Immature natural killer cell (primary cell): ENCODE measurements around the gene XAB2. TPM values are rescaled to one million over a fixed set of nuclear protein-coding genes. Genes with fewer than 3 reads are reported as not detected.
A peak's percentile ranks its signal among the peaks of the same experiment; 100 is the strongest.

ENCODE experiments used
- DNase-seq, 3 donors: peaks; one replicate each; pipeline ENCODE4 v3.0.0; 2022; ENCODE audit warnings: mixed read lengths in 1 of 3
- H3K27ac Mint-ChIP-seq, 6 donors: one replicate each; pipeline ENCODE4 v1.8.0; 2020; ENCODE audit warnings: mixed read lengths in 6 of 6, mild to moderate bottlenecking in 5 of 6, inconsistent platforms in 4 of 6, moderate library complexity in 3 of 6
- H3K27me3 Mint-ChIP-seq, 3 donors: one replicate each; pipeline ENCODE4 v1.8.0; 2020 to 2021; ENCODE audit warnings: low read depth in 3 of 3, mild to moderate bottlenecking in 3 of 3, mixed read lengths in 3 of 3, moderate library complexity in 3 of 3, inconsistent platforms in 1 of 3
- H3K36me3 Mint-ChIP-seq, 3 donors: one replicate each; pipeline ENCODE4 v1.8.0; 2020; ENCODE audit warnings: mixed read lengths in 3 of 3, inconsistent platforms in 2 of 3, mild to moderate bottlenecking in 2 of 3
- H3K4me1 Mint-ChIP-seq, 2 donors: one replicate each; pipeline ENCODE4 v1.8.0; 2020; ENCODE audit warnings: inconsistent platforms in 2 of 2, mild to moderate bottlenecking in 2 of 2, mixed read lengths in 2 of 2, moderate library complexity in 1 of 2
- H3K4me3 Mint-ChIP-seq, 5 donors: one replicate each; pipeline ENCODE4 v1.8.0; 2020; ENCODE audit warnings: mild to moderate bottlenecking in 5 of 5, mixed read lengths in 5 of 5, inconsistent platforms in 3 of 5, moderate library complexity in 3 of 5
- H3K9me3 Mint-ChIP-seq, 6 donors: one replicate each; pipeline ENCODE4 v1.8.0; 2020; ENCODE audit warnings: mild to moderate bottlenecking in 6 of 6, mixed read lengths in 6 of 6, inconsistent platforms in 4 of 6, moderate library complexity in 3 of 6
- polyA plus RNA-seq, 3 donors: library from polyadenylated mRNA; unstranded; fragments of 300-500 nt; fragmentation: Illumina TruSeq; gene quantifications; one replicate each; pipeline ENCODE4 v1.2.3, GENCODE V29; 2021

The XAB2 gene
- polyA plus RNA-seq, 3 donors from 2014 or later, result 5.5 to 13.3 (median 12.4) TPM

DNA sequence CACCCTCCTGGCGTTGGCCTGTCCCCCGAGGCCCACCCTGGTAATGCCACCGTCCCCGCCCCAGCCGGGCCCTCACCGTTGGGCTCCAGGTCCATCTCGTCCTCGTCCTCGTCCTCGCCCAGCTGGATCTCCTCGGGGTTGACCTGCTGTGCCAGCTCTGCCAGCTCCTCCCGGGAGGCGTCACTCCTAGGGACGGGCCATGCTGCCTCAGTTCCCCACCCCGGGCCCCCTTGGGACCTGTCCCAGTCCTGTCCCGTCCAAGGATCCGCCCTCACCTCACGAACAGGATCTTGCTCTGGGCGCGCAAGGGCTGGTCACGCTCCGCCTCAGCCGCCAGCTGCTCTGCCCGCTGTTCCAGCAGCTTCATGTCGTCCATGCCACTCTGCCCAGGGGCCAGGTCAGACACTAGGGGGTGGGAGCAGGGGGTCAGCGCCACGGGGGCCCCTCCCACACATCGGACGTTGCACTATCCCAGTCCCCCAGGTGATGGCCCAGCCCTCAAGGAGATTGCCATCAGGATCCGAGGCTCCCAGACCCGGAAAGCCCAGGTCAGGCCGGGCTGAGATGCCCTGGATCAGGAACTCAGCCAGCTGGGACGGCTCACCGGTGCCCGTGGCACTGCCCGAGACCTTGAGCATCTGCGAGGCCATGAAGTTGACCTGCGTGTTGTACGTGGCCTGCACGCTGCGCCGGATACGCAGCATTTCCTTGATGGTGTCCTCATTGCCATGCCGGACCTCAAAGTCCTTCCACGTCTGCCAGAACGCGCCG, 9.5 kb downstream of the XAB2 start:
- H3K4me1 Mint-ChIP-seq, result peaks cover 0 to 5% of the 10 kb centered on the region in 2 donors
- H3K36me3 Mint-ChIP-seq, result peaks cover 17 to 21% (median 19%) of the 10 kb centered on the region in 3 donors
- H3K27ac Mint-ChIP-seq, result no peak overlapping the region
- H3K27me3 Mint-ChIP-seq, result peaks cover 0 to 1% (median 0%) of the 10 kb centered on the region in 3 donors
- no peak for DNase-seq
- no peaks in the 10 kb centered on the region for H3K9me3 Mint-ChIP-seq
- no peak overlapping the region for H3K4me3 Mint-ChIP-seq

DNA sequence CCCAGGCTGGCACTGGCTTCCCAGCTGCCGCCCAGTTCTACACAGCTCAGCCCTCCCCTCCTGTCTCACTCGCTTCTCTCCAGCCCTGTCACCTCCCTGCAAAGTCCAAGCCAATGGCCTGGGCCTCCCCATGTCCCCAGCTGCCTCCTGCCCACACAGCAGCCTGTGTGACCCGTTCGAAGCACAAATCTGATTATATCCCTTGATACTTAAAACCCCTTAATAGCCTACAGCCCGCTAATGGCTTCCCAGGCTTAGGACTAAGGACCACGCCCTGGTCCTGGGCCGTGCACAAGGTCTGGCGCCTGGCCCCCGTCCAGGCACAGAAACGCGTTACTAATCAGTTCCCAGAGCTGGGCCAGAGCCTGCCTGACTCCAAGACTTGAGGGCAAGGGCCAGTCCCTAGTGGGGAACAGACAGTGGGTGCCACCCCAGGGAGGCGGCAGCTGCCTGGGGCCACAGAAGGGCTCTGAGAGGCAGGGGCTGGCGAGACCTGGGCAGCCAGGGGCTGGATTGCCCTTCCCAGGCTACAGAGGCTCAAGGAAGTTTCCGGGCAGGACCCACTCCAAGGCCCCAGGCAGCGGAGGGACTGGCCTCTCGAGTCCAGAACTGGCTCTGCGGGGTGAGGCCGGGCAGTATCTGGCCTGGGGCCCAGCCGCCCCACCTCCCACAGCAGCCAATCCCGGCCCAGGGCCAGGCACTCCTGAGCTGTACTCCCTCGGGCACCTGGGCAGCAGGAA, 10.4 kb downstream of the XAB2 start:
- H3K27ac Mint-ChIP-seq, result no peak overlapping the region
- no peak overlapping the region for H3K4me3 Mint-ChIP-seq
- peaks cover 0 to 1% (median 0%) of the 10 kb centered on the region in 3 donors for H3K27me3 Mint-ChIP-seq
- no peaks in the 10 kb centered on the region for H3K9me3 Mint-ChIP-seq
- peaks cover 17 to 21% (median 19%) of the 10 kb centered on the region in 3 donors for H3K36me3 Mint-ChIP-seq
- peaks cover 0 to 5% of the 10 kb centered on the region in 2 donors for H3K4me1 Mint-ChIP-seq
- no peak for DNase-seq

DNA sequence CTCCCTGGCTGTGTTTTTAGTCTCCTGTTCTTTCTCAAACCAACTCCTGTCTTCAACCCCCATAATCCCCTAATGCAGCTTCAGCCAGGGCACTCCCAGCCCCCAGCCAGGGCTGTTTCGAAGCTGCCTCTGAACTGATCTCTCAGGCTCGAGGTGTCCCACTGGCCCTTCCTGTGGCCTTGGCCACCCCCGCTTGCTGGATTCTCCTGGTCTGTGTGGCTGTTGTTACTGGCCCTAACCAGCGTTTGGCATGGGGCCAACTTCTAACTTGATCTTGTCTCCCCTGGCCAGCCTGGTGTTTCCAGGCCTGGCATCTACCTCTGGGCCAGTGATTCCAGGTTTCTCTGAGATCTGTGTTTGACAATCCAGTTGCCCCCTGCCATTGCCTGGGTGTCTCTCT, 11.0 kb downstream of the XAB2 start:
- no peak overlapping the region for H3K4me3 Mint-ChIP-seq

DNA sequence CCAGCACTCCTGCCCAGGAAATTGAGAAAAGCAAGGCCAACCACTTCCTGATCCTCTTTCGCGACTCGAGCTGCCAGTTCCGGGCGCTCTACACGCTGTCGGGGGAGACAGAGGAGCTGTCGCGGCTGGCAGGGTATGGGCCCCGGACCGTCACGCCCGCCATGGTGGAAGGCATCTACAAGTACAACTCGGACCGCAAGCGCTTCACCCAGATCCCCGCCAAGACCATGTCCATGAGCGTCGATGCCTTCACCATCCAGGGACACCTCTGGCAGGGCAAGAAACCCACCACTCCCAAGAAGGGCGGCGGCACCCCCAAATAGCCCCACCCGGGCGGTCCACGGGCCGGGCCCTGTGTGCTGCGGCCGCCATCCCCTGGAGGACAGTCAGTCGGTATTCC, 11.6 kb downstream of the XAB2 start:
- Mint-ChIP-seq H3K9me3 (no peaks in the 10 kb centered on the region), H3K27me3 (peaks cover 0 to 1% (median 0%) of the 10 kb centered on the region in 3 donors), H3K36me3 (peaks cover 14 to 17% (median 15%) of the 10 kb centered on the region in 3 donors), H3K4me3 (no peak overlapping the region), H3K4me1 (peaks cover 0 to under 1% of the 10 kb centered on the region in 2 donors), H3K27ac (no peak overlapping the region)
- no peak for DNase-seq

More for the DNA sequence above, 11.0 kb downstream of the XAB2 start:
- Mint-ChIP-seq H3K4me1 (peaks cover 0 to 5% of the 10 kb centered on the region in 2 donors), H3K27ac (peak overlapping the region in 2 of 6 donors; percentile 22 to 34), H3K9me3 (no peaks in the 10 kb centered on the region), H3K36me3 (peaks cover 17 to 21% (median 19%) of the 10 kb centered on the region in 3 donors), H3K27me3 (peaks cover 0 to 1% (median 0%) of the 10 kb centered on the region in 3 donors)
- DNase-seq, result no peak

DNA sequence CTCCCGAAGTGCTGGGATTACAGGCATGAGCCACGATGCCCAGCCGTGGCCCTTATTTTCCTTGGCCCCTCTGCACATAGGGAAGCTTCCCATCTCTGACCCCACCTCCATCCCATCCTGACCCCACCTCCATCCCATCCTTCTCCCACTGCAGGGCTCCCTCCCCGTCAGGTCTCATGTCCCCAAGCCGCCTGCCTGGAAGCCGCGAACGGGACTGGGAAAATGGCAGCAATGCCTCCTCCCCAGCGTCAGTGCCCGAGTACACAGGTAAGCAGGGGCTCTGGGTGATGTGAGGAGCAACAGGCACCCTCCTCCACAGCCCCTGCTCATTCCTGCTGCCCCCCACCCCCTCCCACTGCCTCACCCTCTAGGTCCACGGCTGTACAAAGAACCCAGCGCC, 12.2 kb downstream of the XAB2 start:
- no peak for DNase-seq
- no peak overlapping the region for H3K4me3 Mint-ChIP-seq
- no peaks in the 10 kb centered on the region for H3K9me3 Mint-ChIP-seq
- H3K27ac Mint-ChIP-seq, result no peak overlapping the region
- H3K36me3 Mint-ChIP-seq, result peaks cover 13 to 15% (median 14%) of the 10 kb centered on the region in 3 donors
- H3K4me1 Mint-ChIP-seq, result no peaks in the 10 kb centered on the region
- peaks cover 0 to 1% (median 0%) of the 10 kb centered on the region in 3 donors for H3K27me3 Mint-ChIP-seq

DNA sequence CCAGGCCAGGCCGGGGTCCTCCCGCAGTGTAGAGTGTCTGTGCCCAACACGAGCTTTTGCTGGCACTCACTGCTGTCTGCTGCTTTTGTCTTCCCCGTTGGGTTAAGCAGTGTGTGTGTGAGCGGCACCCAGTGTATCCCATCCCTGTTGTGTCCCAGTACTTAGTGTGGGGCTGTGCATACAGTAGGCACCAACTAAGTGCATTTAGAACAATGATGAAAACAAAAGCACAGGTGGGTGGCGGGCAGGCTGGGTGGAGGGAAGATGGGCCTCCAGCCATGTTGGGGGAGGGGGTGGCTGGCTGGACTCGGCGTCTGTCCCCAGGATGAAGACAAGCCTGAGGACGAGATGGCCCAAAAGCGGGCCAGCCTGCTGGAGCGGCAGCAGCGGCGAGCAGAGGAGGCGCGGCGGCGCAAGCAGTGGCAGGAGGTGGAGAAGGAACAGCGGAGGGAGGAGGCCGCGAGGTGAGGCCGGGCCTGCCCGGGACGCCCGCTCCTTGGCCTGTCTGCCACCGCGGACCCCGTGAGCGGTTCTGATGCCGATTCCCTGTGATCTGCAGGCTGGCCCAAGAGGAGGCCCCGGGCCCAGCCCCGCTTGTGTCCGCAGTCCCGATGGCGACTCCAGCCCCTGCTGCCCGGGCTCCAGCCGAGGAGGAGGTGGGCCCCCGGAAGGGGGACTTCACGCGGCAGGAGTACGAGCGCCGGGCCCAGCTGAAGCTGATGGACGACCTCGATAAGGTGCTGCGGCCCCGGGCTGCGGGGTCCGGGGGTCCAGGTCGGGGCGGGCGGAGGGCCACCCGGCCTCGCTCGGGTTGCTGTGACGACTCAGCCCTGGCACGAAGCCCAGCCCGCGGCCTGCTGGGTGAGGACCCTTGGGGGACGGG, 14.2 kb downstream of the XAB2 start:
- peaks cover 0 to 1% (median 0%) of the 10 kb centered on the region in 3 donors for H3K27me3 Mint-ChIP-seq
- H3K27ac Mint-ChIP-seq, result no peak overlapping the region

DNA sequence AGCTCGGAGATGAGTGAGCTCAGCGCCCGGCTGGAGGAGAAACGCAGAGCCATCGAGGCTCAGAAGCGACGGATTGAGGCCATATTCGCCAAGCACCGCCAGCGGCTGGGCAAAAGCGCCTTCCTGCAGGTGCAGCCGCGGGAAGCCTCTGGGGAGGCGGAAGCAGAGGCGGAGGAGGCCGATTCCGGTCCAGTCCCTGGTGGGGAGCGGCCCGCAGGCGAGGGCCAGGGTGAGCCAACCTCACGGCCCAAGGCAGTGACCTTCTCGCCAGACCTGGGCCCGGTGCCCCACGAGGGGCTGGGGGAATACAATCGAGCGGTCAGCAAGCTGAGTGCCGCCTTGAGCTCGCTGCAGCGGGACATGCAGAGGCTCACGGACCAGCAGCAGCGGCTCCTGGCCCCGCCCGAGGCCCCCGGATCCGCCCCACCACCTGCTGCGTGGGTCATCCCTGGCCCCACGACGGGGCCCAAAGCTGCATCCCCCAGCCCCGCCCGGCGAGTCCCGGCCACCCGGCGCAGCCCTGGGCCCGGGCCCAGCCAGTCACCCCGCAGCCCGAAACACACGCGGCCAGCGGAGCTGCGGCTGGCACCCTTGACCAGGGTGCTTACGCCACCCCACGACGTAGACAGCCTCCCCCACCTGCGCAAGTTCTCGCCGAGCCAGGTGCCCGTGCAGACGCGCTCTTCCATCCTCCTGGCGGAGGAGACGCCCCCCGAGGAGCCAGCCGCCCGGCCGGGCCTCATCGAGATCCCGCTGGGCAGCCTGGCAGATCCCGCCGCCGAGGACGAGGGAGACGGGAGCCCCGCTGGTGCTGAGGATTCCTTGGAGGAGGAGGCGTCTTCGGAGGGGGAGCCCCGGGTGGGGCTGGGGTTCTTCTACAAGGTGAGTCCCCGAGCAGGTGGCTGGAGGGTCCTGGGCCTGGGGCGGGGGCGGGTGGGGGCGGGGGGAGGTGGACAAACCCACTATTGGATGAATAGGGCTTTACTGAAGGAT, 16.8 kb downstream of the XAB2 start:
- no peaks in the 10 kb centered on the region for H3K27me3 Mint-ChIP-seq
- H3K4me3 Mint-ChIP-seq, result no peak overlapping the region
- DNase-seq, result no peak
- H3K9me3 Mint-ChIP-seq, result no peaks in the 10 kb centered on the region
- H3K27ac Mint-ChIP-seq, result no peak overlapping the region
- no peaks in the 10 kb centered on the region for H3K36me3 Mint-ChIP-seq
- no peaks in the 10 kb centered on the region for H3K4me1 Mint-ChIP-seq

More for the DNA sequence above, 14.2 kb downstream of the XAB2 start:
- no peaks in the 10 kb centered on the region for H3K9me3 Mint-ChIP-seq
- H3K36me3 Mint-ChIP-seq, result peaks cover 4 to 9% (median 8%) of the 10 kb centered on the region in 3 donors
- no peaks in the 10 kb centered on the region for H3K4me1 Mint-ChIP-seq
- no peak overlapping the region for H3K4me3 Mint-ChIP-seq
- DNase-seq, result no peak

DNA sequence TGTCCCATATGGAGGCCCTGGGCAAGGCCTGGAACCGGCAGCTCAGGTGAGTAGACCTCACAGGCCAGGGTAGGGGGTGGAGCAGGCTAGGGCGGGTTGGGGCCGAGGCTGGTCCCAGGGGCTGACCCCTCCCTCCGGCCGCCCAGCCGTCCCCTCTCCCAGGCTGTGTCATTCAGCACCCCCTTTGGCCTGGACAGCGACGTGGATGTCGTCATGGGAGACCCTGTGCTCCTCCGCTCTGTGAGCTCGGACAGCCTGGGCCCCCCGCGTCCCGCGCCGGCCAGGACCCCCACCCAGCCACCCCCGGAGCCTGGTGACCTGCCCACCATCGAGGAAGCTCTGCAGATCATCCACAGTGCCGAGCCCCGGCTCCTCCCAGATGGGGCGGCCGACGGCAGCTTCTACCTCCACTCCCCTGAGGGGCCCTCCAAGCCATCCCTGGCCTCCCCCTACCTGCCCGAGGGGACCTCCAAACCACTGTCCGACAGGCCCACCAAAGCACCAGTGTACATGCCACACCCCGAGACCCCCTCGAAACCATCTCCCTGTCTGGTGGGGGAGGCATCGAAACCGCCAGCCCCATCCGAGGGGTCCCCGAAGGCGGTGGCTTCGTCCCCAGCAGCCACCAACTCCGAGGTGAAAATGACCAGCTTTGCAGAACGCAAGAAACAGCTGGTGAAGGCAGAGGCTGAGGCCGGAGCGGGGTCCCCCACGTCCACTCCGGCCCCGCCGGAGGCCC, 17.6 kb downstream of the XAB2 start:
- H3K4me1 Mint-ChIP-seq, result no peaks in the 10 kb centered on the region
- no peaks in the 10 kb centered on the region for H3K9me3 Mint-ChIP-seq

DNA sequence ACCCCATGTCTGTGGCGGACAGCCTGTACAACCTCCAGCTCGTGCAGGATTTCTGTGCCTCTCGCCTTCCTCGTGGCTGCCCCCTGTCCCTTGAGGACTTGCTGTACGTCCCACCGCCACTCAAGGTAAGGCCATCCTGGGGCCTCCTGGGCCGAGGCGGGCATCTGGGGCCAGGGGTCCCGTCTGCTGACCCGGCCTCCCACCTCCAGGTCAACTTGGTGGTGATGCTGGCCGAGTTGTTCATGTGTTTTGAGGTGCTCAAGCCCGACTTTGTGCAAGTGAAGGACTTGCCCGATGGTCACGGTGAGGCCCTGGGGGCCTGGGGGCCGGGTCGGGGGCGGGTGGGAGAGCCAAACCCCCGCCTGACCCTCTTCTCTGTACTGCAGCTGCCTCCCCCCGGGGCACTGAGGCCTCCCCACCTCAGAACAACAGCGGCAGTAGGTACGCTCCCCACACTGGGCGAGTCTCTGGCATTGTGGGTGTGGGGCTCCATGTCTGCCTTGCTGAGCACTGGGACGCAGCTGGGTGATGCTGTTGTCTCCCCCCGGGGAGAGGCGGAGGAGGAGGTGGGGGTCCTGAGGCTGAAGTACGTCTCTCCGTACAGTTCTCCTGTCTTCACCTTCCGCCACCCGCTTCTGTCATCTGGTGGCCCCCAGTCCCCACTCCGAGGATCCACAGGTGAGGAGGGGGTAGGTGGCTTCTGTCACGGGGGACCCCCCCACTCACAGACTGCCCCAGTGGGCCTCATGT, 18.7 kb downstream of the XAB2 start:
- H3K4me3 Mint-ChIP-seq, result no peak overlapping the region
- H3K27ac Mint-ChIP-seq, result no peak overlapping the region
- no peak for DNase-seq
- no peaks in the 10 kb centered on the region for H3K4me1 Mint-ChIP-seq
- H3K27me3 Mint-ChIP-seq, result no peaks in the 10 kb centered on the region
- H3K36me3 Mint-ChIP-seq, result no peaks in the 10 kb centered on the region
- no peaks in the 10 kb centered on the region for H3K9me3 Mint-ChIP-seq

More for the DNA sequence above, 17.6 kb downstream of the XAB2 start:
- no peaks in the 10 kb centered on the region for H3K27me3 Mint-ChIP-seq
- H3K27ac Mint-ChIP-seq, result no peak overlapping the region
- no peak overlapping the region for H3K4me3 Mint-ChIP-seq
- no peak for DNase-seq
- no peaks in the 10 kb centered on the region for H3K36me3 Mint-ChIP-seq

DNA sequence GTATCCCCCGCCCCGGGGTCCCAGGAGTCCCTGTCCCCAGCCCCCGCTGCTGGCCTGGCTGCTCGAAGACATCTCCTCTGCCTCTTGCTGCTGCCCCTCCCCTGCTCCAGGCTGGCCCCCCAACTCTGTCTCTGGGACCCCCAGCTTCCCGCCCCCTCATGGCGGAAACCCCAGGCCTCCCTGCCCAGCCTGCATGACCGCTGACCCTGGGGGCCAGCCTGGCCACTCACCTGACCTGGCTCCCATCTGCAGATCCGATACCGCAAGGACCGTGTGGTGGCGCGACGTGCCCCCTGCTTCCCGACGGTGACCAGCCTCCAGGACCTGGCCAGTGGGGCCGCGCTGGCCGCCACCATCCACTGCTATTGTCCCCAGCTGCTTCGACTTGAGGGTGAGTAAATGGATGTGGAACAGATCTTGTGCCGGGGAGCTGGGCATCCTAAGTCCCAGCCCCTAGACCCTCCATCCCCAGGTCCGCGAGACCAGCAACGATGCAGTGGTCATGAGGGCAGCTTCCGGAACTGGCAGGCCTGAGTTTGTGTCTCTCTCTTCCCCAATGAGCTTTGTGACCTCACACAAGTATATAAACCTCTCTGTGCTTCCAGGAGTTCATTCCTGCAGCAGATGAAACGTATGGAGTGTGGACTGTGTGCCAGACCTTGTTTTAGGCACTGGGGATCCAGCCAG, 21.3 kb downstream of the XAB2 start:
- DNase-seq, result no peak
- H3K36me3 Mint-ChIP-seq, result no peaks in the 10 kb centered on the region
- no peaks in the 10 kb centered on the region for H3K4me1 Mint-ChIP-seq
- H3K27ac Mint-ChIP-seq, result no peak overlapping the region
- H3K27me3 Mint-ChIP-seq, result peaks cover 0 to 4% (median 0%) of the 10 kb centered on the region in 3 donors
- no peaks in the 10 kb centered on the region for H3K9me3 Mint-ChIP-seq
- H3K4me3 Mint-ChIP-seq, result no peak overlapping the region

DNA sequence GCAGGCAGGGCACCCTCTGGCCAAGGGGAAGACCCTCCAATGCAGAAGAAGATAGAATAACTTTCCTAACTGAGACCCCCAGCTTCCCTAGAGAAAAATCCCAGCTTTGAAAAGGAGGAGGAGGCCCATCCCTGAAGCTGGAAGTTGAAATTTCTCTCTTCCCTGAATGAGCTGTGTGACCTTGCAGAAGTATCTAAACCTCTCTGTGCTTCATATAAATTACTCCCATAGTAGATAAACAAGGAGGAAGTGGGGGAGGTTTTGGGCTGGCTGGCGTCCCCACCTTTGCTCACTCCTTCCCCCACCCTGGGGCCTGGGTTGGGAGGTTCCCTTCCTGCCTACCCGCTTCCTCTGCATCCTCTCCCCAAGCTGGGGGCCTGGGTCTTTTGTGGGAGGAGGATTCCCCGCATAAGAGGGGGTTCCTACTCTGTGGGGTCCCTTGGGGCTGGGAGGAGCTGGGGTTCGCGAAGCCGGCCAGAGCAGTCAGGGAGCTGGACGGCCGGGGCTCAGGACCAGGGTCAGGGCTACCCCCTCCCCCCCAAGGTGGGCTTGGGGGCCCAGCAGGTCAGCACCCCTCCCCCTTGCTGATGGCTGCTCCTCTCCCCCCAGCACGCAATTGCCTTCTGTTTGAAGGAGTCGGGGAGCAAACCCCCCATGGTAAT, 22.0 kb downstream of the XAB2 start:
- no peak overlapping the region for H3K4me3 Mint-ChIP-seq
- no peaks in the 10 kb centered on the region for H3K36me3 Mint-ChIP-seq
- no peak for DNase-seq
- no peaks in the 10 kb centered on the region for H3K9me3 Mint-ChIP-seq
- no peaks in the 10 kb centered on the region for H3K4me1 Mint-ChIP-seq
- H3K27ac Mint-ChIP-seq, result no peak overlapping the region
- peaks cover 0 to 4% (median 0%) of the 10 kb centered on the region in 3 donors for H3K27me3 Mint-ChIP-seq
